Vagina (tissue), 2 donors: ENCODE results near the gene MGAT3. TPM values are rescaled to one million over a fixed set of nuclear protein-coding genes. Genes with fewer than 3 reads are reported as not detected.

Experiments used
- DNase-seq, 2 donors: peaks; one replicate each; pipeline ENCODE4 v3.0.0-alpha.2; 2017; ENCODE audit errors: extremely low spot score in 2 of 2
- H3K27ac ChIP-seq: fragments of 200-600 bp; sonication (generic); one replicate; pipeline ENCODE4 v1.5.1; 2019
- H3K27me3 ChIP-seq: fragments of 200-600 bp; sonication (generic); one replicate; pipeline ENCODE4 v1.5.1; 2019
- H3K36me3 ChIP-seq, 2 donors: fragments of 200-600 bp; sonication (generic); one replicate each; pipeline ENCODE4 v1.5.1; 2017 to 2019
- H3K4me1 ChIP-seq: fragments of 200-600 bp; sonication (generic); one replicate; pipeline ENCODE4 v1.5.1; 2019
- H3K4me3 ChIP-seq, 2 donors: fragments of 200-600 bp; sonication (generic); 1 replicate in 1 of 2; 2 replicates in 1 of 2; pipeline ENCODE4 v1.5.1; 2016 to 2019
- H3K9me3 ChIP-seq: fragments of 200-600 bp; sonication (generic); one replicate; pipeline ENCODE4 v1.5.1; 2019
- CTCF ChIP-seq, 3 experiments: fragments of 450-650 bp in 2 of 3; fragments of 200-600 bp in 1 of 3; sonication (generic) in 1 of 3; IDR thresholded peaks; one replicate each; pipeline ENCODE4 v1.5.1; 2017 to 2019; ENCODE audit warnings: antibody characterized with exemption in 3 of 3, mild to moderate bottlenecking in 2 of 3, moderate library complexity in 2 of 3
- POLR2A ChIP-seq, 2 donors: fragments of 450-650 bp; IDR thresholded peaks; one replicate each; pipeline ENCODE4 v1.6.1; 2017; ENCODE audit warnings: antibody characterized with exemption in 2 of 2, mild to moderate bottlenecking in 2 of 2, moderate library complexity in 2 of 2
- POLR2AphosphoS5 ChIP-seq, 2 donors: sonication (generic); formaldehyde crosslinking; IDR thresholded peaks; one replicate each; pipeline ENCODE4 v1.9.0; 2017; ENCODE audit warnings: antibody characterized with exemption in 2 of 2, mild to moderate bottlenecking in 2 of 2, low read depth in 1 of 2; ENCODE audit not compliant: insufficient read depth in 1 of 2
- intact Hi-C: fragments of 100-400 bp; cut with DNase I; formaldehyde crosslinking; loops from one replicate; pipeline ENCODE4 v1.15.1; 2023
- total RNA-seq: library from RNA; depleted of rRNA; stranded (reverse); fragments of >200 nt; gene quantifications from one replicate; pipeline ENCODE4 v1.2.3, GENCODE V29; 2016

MGAT3 gene
- total RNA-seq, 1 donor from 2014 or later: 0.98 TPM

GRCh38 chr22:39480557-39480956 lies 23.7 kb downstream of the MGAT3 start:
- TF ChIP-seq POLR2AphosphoS5 (IDR thresholded peaks at IDR 0.05; ENCODE audit: insufficient read depth in 1 of 2, low read depth in 1 of 2) (no peak), CTCF (IDR thresholded peaks at IDR 0.05) (no peak), POLR2A (IDR thresholded peaks at IDR 0.05) (no peak)
- intact Hi-C loops: no loop called here
- no peak for DNase-seq
- no peaks in the 10 kb centered on the region for H3K36me3 ChIP-seq
- no peak overlapping the region for H3K4me3 ChIP-seq
- H3K9me3 ChIP-seq: no peaks in the 10 kb centered on the region
- H3K27ac ChIP-seq: no peak overlapping the region
- no peaks in the 10 kb centered on the region for H3K4me1 ChIP-seq
- no peaks in the 10 kb centered on the region for H3K27me3 ChIP-seq

GRCh38 chr22:39481054-39481453 lies 24.2 kb downstream of the MGAT3 start:
- intact Hi-C loops: no loop called here
- Histone ChIP-seq H3K27ac (no peak overlapping the region), H3K27me3 (no peaks in the 10 kb centered on the region), H3K9me3 (no peaks in the 10 kb centered on the region), H3K4me3 (no peak overlapping the region), H3K36me3 (no peaks in the 10 kb centered on the region), H3K4me1 (no peaks in the 10 kb centered on the region)
- no peak for DNase-seq
- TF ChIP-seq POLR2A (IDR thresholded peaks at IDR 0.05): no peak

GRCh38 chr22:39481595-39481994 lies 24.8 kb downstream of the MGAT3 start:
- TF ChIP-seq CTCF (IDR thresholded peaks at IDR 0.05) (no peak), POLR2A (IDR thresholded peaks at IDR 0.05) (no peak), POLR2AphosphoS5 (IDR thresholded peaks at IDR 0.05; ENCODE audit: insufficient read depth in 1 of 2, low read depth in 1 of 2) (no peak)
- Histone ChIP-seq H3K4me3 (no peak overlapping the region), H3K36me3 (no peaks in the 10 kb centered on the region), H3K9me3 (no peaks in the 10 kb centered on the region), H3K27ac (no peak overlapping the region), H3K4me1 (no peaks in the 10 kb centered on the region), H3K27me3 (no peaks in the 10 kb centered on the region)
- DNase-seq: no peak
- intact Hi-C loops: no loop called here

- no peak for DNase-seq
- H3K4me1 ChIP-seq: no peaks in the 10 kb centered on the region
- TF ChIP-seq POLR2A (IDR thresholded peaks at IDR 0.05): no peak
- TF ChIP-seq POLR2AphosphoS5 (IDR thresholded peaks at IDR 0.05; ENCODE audit: insufficient read depth in 1 of 2, low read depth in 1 of 2): no peak
- no peak overlapping the region for H3K27ac ChIP-seq
- no peak overlapping the region for H3K4me3 ChIP-seq
- intact Hi-C loops: no loop called here
- H3K9me3 ChIP-seq: no peaks in the 10 kb centered on the region
- H3K27me3 ChIP-seq: no peaks in the 10 kb centered on the region
- H3K36me3 ChIP-seq: no peaks in the 10 kb centered on the region
These were observed 26.0 kb downstream of the MGAT3 start for GRCh38 chr22:39482768-39483167.

GRCh38 chr22:39486951-39487825 lies 30.4 kb downstream of the MGAT3 start:
- Histone ChIP-seq H3K27me3 (no peaks in the 10 kb centered on the region), H3K4me1 (no peaks in the 10 kb centered on the region), H3K9me3 (no peaks in the 10 kb centered on the region), H3K27ac (no peak overlapping the region), H3K4me3 (no peak overlapping the region), H3K36me3 (no peaks in the 10 kb centered on the region)
- DNase-seq: no peak
- intact Hi-C loops: no loop called here
- TF ChIP-seq POLR2AphosphoS5 (IDR thresholded peaks at IDR 0.05; ENCODE audit: insufficient read depth in 1 of 2, low read depth in 1 of 2) (no peak), CTCF (IDR thresholded peaks at IDR 0.05) (no peak), POLR2A (IDR thresholded peaks at IDR 0.05) (no peak)

- H3K9me3 ChIP-seq: no peaks in the 10 kb centered on the region
- intact Hi-C loops: no loop called here
- no peaks in the 10 kb centered on the region for H3K27me3 ChIP-seq
- H3K4me1 ChIP-seq: no peaks in the 10 kb centered on the region
- no peak for DNase-seq
- H3K36me3 ChIP-seq: no peaks in the 10 kb centered on the region
- no peak overlapping the region for H3K4me3 ChIP-seq
- no peak for TF ChIP-seq POLR2AphosphoS5 (IDR thresholded peaks at IDR 0.05; ENCODE audit: insufficient read depth in 1 of 2, low read depth in 1 of 2)
- no peak for TF ChIP-seq POLR2A (IDR thresholded peaks at IDR 0.05)
- no peak for TF ChIP-seq CTCF (IDR thresholded peaks at IDR 0.05)
- H3K27ac ChIP-seq: no peak overlapping the region
These were observed 31.2 kb downstream of the MGAT3 start for GRCh38 chr22:39487826-39488520.
